ENCODE measurements around the gene NTMT1.

GRCh38 chr9:129648764-129649115 lies 22.8 kb downstream of the NTMT1 start:
- TF ChIP-seq, protein P1, sequence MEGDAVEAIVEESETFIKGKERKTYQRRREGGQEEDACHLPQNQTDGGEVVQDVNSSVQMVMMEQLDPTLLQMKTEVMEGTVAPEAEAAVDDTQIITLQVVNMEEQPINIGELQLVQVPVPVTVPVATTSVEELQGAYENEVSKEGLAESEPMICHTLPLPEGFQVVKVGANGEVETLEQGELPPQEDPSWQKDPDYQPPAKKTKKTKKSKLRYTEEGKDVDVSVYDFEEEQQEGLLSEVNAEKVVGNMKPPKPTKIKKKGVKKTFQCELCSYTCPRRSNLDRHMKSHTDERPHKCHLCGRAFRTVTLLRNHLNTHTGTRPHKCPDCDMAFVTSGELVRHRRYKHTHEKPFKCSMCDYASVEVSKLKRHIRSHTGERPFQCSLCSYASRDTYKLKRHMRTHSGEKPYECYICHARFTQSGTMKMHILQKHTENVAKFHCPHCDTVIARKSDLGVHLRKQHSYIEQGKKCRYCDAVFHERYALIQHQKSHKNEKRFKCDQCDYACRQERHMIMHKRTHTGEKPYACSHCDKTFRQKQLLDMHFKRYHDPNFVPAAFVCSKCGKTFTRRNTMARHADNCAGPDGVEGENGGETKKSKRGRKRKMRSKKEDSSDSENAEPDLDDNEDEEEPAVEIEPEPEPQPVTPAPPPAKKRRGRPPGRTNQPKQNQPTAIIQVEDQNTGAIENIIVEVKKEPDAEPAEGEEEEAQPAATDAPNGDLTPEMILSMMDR (IDR thresholded peaks at IDR 0.05), result no peak
- no peak for TF ChIP-seq POLR2A (IDR thresholded peaks at IDR 0.05)

Data from thyroid gland (tissue), 4 donors.